Thyroid gland (tissue), 4 donors: Measurements from ENCODE around the gene TBX2. TPM values are rescaled to one million over a fixed set of nuclear protein-coding genes. Genes with fewer than 3 reads are reported as not detected.

Experiments used
- DNase-seq, 2 donors: peaks; one replicate each; pipeline ENCODE4 v3.0.0-alpha.2; 2019
- H3K27ac ChIP-seq, 3 donors: fragments of 200-600 bp; sonication (generic); 1 replicate in 2 of 3; 2 replicates in 1 of 3; pipeline ENCODE4 v1.5.1; 2016 to 2019; ENCODE audit warnings: mild to moderate bottlenecking in 1 of 3, moderate library complexity in 1 of 3
- H3K27me3 ChIP-seq: fragments of 200-600 bp; sonication (generic); one replicate; pipeline ENCODE4 v1.5.1; 2019
- H3K36me3 ChIP-seq, 2 donors: fragments of 200-600 bp; sonication (generic); one replicate each; pipeline ENCODE4 v1.5.1; 2016 to 2019
- H3K4me1 ChIP-seq, 2 donors: fragments of 200-600 bp; sonication (generic); one replicate each; pipeline ENCODE4 v1.5.1; 2017 to 2019
- H3K4me3 ChIP-seq, 3 donors: fragments of 200-600 bp; sonication (generic); replicated peaks in 1 of 3; 1 replicate in 2 of 3; 2 replicates in 1 of 3; pipeline ENCODE4 v1.5.1; 2016; ENCODE audit warnings: mild to moderate bottlenecking in 1 of 3
- H3K9me3 ChIP-seq: fragments of 200-600 bp; sonication (generic); one replicate; pipeline ENCODE4 v1.5.1; 2017
- POLR2A ChIP-seq, 2 donors: fragments of 450-650 bp; IDR thresholded peaks; one replicate each; pipeline ENCODE4 v1.6.1; 2017; ENCODE audit warnings: antibody characterized with exemption in 2 of 2, mild to moderate bottlenecking in 2 of 2, moderate library complexity in 1 of 2
- WGBS, 2 donors: methylation state at CpG; one replicate each; pipeline ENCODE4 v1.1.5; 2017; 5-methylcytosine and 5-hydroxymethylcytosine counted together
- intact Hi-C: fragments of 100-400 bp; cut with DNase I; formaldehyde crosslinking; loops from one replicate; pipeline ENCODE4 v1.15.1; 2023
- total RNA-seq, 4 donors: library from RNA; depleted of rRNA; stranded (reverse); fragments of >200 nt; gene quantifications; one replicate each; pipeline ENCODE4 v1.2.3, GENCODE V29; 2016
- TF ChIP-seq, protein P1 (sequence below), 6 experiments: fragments of 200-600 bp in 3 of 6; fragments of 450-650 bp in 3 of 6; sonication (generic) in 3 of 6; IDR thresholded peaks; one replicate each; pipeline ENCODE4 v1.5.1; 2016 to 2019; ENCODE audit warnings: antibody characterized with exemption in 6 of 6, mild to moderate bottlenecking in 2 of 6, inconsistent platforms in 1 of 6, moderate library complexity in 1 of 6

Gene TBX2
- total RNA-seq, 4 donors from 2014 or later, result 5.3 to 20.2 (median 11.0) TPM

DNA sequence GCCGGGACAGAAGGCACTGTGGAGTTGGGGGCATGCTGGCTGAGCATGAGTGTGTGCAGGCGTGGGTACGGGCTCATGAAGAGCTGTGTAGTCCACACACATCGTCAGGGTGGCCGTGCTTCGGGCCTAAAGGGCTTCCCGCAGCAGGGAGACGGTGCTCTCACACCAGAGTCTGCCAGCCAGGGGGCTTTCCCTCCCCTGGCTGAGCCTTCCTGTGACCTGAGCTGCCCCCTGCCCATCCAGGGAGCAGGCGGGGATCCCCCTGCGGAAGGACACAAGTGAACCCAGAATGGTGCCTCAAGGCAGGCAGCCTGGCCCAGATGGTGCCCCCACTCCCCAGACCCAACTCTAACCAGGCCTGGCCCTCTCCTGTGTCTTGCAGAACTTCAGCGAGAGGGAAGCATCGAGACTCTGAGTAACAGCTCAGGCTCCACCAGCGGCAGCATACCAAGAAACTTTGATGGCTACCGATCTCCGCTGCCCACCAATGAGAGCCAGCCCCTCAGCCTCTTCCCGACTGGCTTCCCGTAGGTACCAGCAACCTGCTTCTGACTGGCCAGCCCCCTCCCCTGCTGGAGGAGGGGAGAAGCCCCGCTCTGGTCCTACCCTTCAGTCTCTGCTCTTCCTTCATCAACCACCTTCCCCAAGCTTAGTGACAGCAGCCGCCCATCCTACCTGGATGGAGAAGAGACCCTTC is 7.9 kb upstream of the TBX2 start:
- Histone ChIP-seq H3K27ac (no peak overlapping the region), H3K4me3 (no peak overlapping the region), H3K27me3 (peaks cover under 1% of the 10 kb centered on the region), H3K9me3 (no peaks in the 10 kb centered on the region), H3K36me3 (no peaks in the 10 kb centered on the region), H3K4me1 (peaks cover 9 to 27% of the 10 kb centered on the region in 2 donors)
- no peak for DNase-seq
- intact Hi-C loops, result loop anchor here (5.0 kb wide), 1 partner anchor 394 kb away; no protein-coding TSS in a partner anchor
- WGBS, 2 donors, result 96% methylated on average over 10 to 17 of the region's 19 CpGs
- no peak for TF ChIP-seq POLR2A (IDR thresholded peaks at IDR 0.05)
- TF ChIP-seq, protein P1, sequence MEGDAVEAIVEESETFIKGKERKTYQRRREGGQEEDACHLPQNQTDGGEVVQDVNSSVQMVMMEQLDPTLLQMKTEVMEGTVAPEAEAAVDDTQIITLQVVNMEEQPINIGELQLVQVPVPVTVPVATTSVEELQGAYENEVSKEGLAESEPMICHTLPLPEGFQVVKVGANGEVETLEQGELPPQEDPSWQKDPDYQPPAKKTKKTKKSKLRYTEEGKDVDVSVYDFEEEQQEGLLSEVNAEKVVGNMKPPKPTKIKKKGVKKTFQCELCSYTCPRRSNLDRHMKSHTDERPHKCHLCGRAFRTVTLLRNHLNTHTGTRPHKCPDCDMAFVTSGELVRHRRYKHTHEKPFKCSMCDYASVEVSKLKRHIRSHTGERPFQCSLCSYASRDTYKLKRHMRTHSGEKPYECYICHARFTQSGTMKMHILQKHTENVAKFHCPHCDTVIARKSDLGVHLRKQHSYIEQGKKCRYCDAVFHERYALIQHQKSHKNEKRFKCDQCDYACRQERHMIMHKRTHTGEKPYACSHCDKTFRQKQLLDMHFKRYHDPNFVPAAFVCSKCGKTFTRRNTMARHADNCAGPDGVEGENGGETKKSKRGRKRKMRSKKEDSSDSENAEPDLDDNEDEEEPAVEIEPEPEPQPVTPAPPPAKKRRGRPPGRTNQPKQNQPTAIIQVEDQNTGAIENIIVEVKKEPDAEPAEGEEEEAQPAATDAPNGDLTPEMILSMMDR (IDR thresholded peaks at IDR 0.05), result no peak

DNA sequence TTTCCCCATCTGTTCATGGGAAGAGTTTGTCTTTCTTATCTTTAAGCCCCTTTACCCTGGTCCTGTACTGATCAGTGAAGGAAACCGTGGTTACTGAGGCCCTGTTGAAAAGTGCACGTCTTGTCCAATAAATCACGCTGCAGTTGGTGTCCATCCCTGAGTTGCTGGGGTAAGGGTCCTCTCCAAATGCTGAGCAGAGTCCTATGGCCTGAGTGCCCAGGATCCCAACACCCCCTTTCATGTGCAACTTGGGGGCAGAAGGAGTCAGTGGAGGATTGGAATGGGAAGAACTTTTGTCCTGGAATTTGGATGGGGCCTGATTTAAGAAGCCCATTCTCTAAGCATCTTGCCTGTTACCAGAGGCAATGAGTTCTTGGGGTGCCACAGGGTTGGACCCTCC is 7.0 kb upstream of the TBX2 start:
- Histone ChIP-seq H3K27ac (no peak overlapping the region), H3K4me1 (peaks cover 11 to 36% of the 10 kb centered on the region in 2 donors), H3K36me3 (no peaks in the 10 kb centered on the region), H3K27me3 (peaks cover 4% of the 10 kb centered on the region), H3K4me3 (no peak overlapping the region), H3K9me3 (no peaks in the 10 kb centered on the region)
- intact Hi-C loops, result loop anchor here (5.0 kb wide), 1 partner anchor 395 kb away; no protein-coding TSS in a partner anchor
- DNase-seq, result no peak
- 90 to 93% methylated on average over 3 of the region's 3 CpGs for WGBS, 2 donors
- TF ChIP-seq, protein P1 (IDR thresholded peaks at IDR 0.05), result no peak
- no peak for TF ChIP-seq POLR2A (IDR thresholded peaks at IDR 0.05)

GRCh38 chr17:61393550-61393903 is 6.1 kb upstream of the TBX2 start:
- 90 to 96% methylated on average over 3 of the region's 3 CpGs for WGBS, 2 donors
- H3K4me1 ChIP-seq, result peaks cover 11 to 41% of the 10 kb centered on the region in 2 donors
- intact Hi-C loops, result loop anchor here (5.0 kb wide), 1 partner anchor 396 kb away; no protein-coding TSS in a partner anchor
- H3K36me3 ChIP-seq, result no peaks in the 10 kb centered on the region
- no peak overlapping the region for H3K27ac ChIP-seq
- no peaks in the 10 kb centered on the region for H3K9me3 ChIP-seq
- TF ChIP-seq POLR2A (IDR thresholded peaks at IDR 0.05), result no peak
- TF ChIP-seq, protein P1 (IDR thresholded peaks at IDR 0.05), result no peak
- peaks cover 8% of the 10 kb centered on the region for H3K27me3 ChIP-seq
- no peak for DNase-seq
- H3K4me3 ChIP-seq, result no peak overlapping the region

DNA sequence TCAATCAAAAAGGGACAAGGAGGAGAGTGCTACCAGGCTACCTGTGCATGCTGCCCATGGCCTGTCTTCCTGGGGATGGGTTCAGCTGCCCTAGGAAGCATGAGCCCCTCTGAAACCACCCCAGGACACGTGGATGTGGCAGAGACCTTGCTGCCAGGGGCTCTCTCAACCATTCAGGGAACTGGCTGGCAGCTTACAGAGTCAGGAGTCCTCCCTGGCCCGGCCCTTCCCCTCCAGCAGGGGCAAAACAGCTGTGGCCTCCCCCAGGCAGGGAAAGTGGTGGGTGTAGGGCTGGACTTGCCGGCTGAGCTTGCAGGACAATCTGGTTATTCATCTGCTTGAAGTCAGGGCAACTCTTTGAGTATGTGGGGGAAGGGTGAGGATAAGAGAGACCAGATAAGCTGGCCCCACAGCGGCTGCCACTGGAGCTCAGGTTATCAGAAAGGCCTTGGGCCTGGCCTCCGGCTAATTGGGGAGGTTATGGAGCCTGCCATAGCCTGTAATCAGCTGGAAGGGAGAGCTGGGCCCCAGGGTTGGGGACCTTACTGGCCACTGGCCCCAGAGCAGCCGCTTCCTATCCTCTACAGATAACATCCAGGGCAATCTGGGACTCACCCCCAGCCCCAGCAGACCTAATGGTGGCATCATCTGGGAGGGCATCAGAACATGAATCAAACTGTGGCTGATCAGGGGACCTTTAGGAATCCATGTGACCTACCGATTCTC is 5.6 kb upstream of the TBX2 start:
- Histone ChIP-seq H3K27me3 (peaks cover 13% of the 10 kb centered on the region), H3K36me3 (no peaks in the 10 kb centered on the region), H3K4me3 (no peak overlapping the region), H3K4me1 (peaks cover 11 to 41% of the 10 kb centered on the region in 2 donors), H3K27ac (no peak overlapping the region), H3K9me3 (no peaks in the 10 kb centered on the region)
- WGBS, 2 donors, result 86 to 89% methylated on average over 3 to 7 of the region's 7 CpGs
- DNase-seq, result no peak
- TF ChIP-seq, protein P1 (IDR thresholded peaks at IDR 0.05), result no peak
- no peak for TF ChIP-seq POLR2A (IDR thresholded peaks at IDR 0.05)
- intact Hi-C loops, result loop anchor here (5.0 kb wide), 1 partner anchor 397 kb away; no protein-coding TSS in a partner anchor
